A673 (cell line): ENCODE data around the gene FOSL1. TPM values are rescaled to one million over a fixed set of nuclear protein-coding genes. Genes with fewer than 3 reads are reported as not detected.

ENCODE experiments used
- BruUV-seq: library from RNA; stranded (reverse); fragments of 400-500 nt; replicated peaks from 2 replicates; lab custom pipeline; 2021; lab: Mats Ljungman, UMichigan
- CTCF ChIA-PET: fragments of 300-600 bp; sonication (Branson Sonifier 250); formaldehyde crosslinking; loops from one replicate; lab custom pipeline; 2022; ENCODE audit warnings: antibody characterized with exemption; lab: Charles Lee
- POLR2A ChIA-PET: fragments of 300-600 bp; sonication (Branson Sonifier 250); formaldehyde crosslinking; loops from one replicate; lab custom pipeline; 2022; ENCODE audit warnings: antibody characterized with exemption; ENCODE audit not compliant: low non-redundant PET; lab: Charles Lee
- DNase-seq: peaks from one replicate; pipeline ENCODE4 v3.0.0-alpha.2; 2015; ENCODE audit warnings: low spot score
- H3K27ac ChIP-seq: fragments of 200-600 bp; sonication (generic); 2 replicates; pipeline ENCODE4 v1.5.1; 2016; ENCODE audit warnings: mixed run types, low read depth, mild to moderate bottlenecking, mixed read lengths, antibody characterized with exemption, low read length; ENCODE audit not compliant: poor library complexity, severe bottlenecking
- H3K27me3 ChIP-seq: fragments of 200-600 bp; sonication (generic); replicated peaks from 2 replicates; pipeline ENCODE4 v1.6.1; 2017; ENCODE audit warnings: mixed run types, low read depth, mild to moderate bottlenecking, mixed read lengths, antibody characterized with exemption, low read length; ENCODE audit not compliant: insufficient read depth, poor library complexity
- H3K36me3 ChIP-seq: fragments of 200-600 bp; sonication (generic); 2 replicates; pipeline ENCODE4 v1.6.1; 2016; ENCODE audit warnings: mixed run types, mild to moderate bottlenecking, mixed read lengths, antibody characterized with exemption, low read length; ENCODE audit not compliant: insufficient read depth, poor library complexity, severe bottlenecking
- H3K4me1 ChIP-seq: fragments of 200-600 bp; sonication (generic); 2 replicates; pipeline ENCODE4 v1.6.1; 2017; ENCODE audit warnings: mixed run types, mild to moderate bottlenecking, mixed read lengths, antibody characterized with exemption, low read length; ENCODE audit not compliant: insufficient read depth, poor library complexity, severe bottlenecking
- H3K4me3 ChIP-seq: fragments of 200-600 bp; sonication (generic); 2 replicates; pipeline ENCODE4 v1.5.1; 2016; ENCODE audit warnings: low read depth, mixed run types, mild to moderate bottlenecking, mixed read lengths, low read length; ENCODE audit not compliant: poor library complexity, severe bottlenecking
- H3K9me3 ChIP-seq: fragments of 200-600 bp; sonication (generic); 2 replicates; pipeline ENCODE4 v1.6.1; 2016; ENCODE audit warnings: mixed run types, low read depth, mild to moderate bottlenecking, mixed read lengths, antibody characterized with exemption, low read length; ENCODE audit not compliant: poor library complexity, severe bottlenecking
- CTCF ChIP-seq: fragments of 300-800, 200-600 bp; sonication (generic); conservative IDR thresholded peaks from 2 replicates; pipeline ENCODE4 v1.5.1; 2017; ENCODE audit warnings: low read depth, mild to moderate bottlenecking, antibody characterized with exemption, low read length, moderate library complexity, mixed read lengths
- EZH2 ChIP-seq: fragments of 200-600 bp; sonication (generic); IDR thresholded peaks from 2 replicates; pipeline ENCODE4 v1.6.1; 2017; ENCODE audit warnings: borderline replicate concordance, low read depth, mild to moderate bottlenecking, mixed read lengths, antibody characterized with exemption, low read length; ENCODE audit not compliant: poor library complexity, severe bottlenecking
- intact Hi-C: fragments of 100-400 bp; cut with micrococcal nuclease; formaldehyde crosslinking; loops from one replicate; pipeline ENCODE4 v1.10.0; 2022; ENCODE audit not compliant: unreplicated experiment
- total RNA-seq: library from RNA; stranded (reverse); gene quantifications from 2 replicates; pipeline ENCODE4 v1.2.3, GENCODE V29; 2021

Gene FOSL1
- total RNA-seq, 1 experiment from 2014 or later: 29.0 TPM

GRCh38 chr11:65857853-65858680 is 42.1 kb downstream of the FOSL1 start, which contains the start of gene CFL1:
Gene CFL1 (minus strand): TSS chr11:65858180. CDS start chr11:65858099, 81 bp downstream.
- Histone ChIP-seq H3K36me3 (peaks cover 50% of the 10 kb centered on the region), H3K27ac (peak within 1 kb of the TSS; percentile 99)
- CTCF ChIA-PET: interaction anchor here (0.6 to 2.4 kb wide), 3 partner anchors 13 to 77 kb away, joined by 3 to 14 read pairs (median 10); partner anchors contain the start of genes AP5B1 and FIBP

GRCh38 chr11:65857500-65857852 is 42.7 kb downstream of the FOSL1 start:
- peak overlapping the region; percentile 95 for H3K4me3 ChIP-seq
- TF ChIP-seq EZH2 (no peak), CTCF (no peak)
- H3K27ac ChIP-seq: peak overlapping the region; percentile 99
- no peaks in the 10 kb centered on the region for H3K9me3 ChIP-seq
- intact Hi-C loops: loop anchor here (5.0 kb wide), 1 partner anchor 1080 kb away; the partner anchor contains the start of gene SF1
- H3K27me3 ChIP-seq: no peaks in the 10 kb centered on the region
- no peak for DNase-seq
- POLR2A ChIA-PET: interaction anchor here (0.5 kb wide), 1 partner anchor 117 kb away, joined by 11 read pairs; no protein-coding TSS in a partner anchor
- CTCF ChIA-PET: interaction anchor here (0.6 to 1.0 kb wide), 2 partner anchors 77 to 147 kb away, joined by 3 to 4 read pairs; partner anchors contain the start of gene AP5B1
- H3K36me3 ChIP-seq: peaks cover 49% of the 10 kb centered on the region
- BruUV-seq: no TSS peak
- peaks cover 25% of the 10 kb centered on the region for H3K4me1 ChIP-seq

More at GRCh38 chr11:65857853-65858680, 42.1 kb downstream of the FOSL1 start, which contains the start of gene CFL1:
- TF ChIP-seq EZH2: no peak
- TF ChIP-seq CTCF: no peak
- H3K4me1 ChIP-seq: peaks cover 25% of the 10 kb centered on the region
- POLR2A ChIA-PET: interaction anchor here (0.5 to 0.7 kb wide), 4 partner anchors 117 to 445 kb away, joined by 3 to 18 read pairs (median 11); no protein-coding TSS in a partner anchor
- BruUV-seq: no TSS peak
- no peaks in the 10 kb centered on the region for H3K9me3 ChIP-seq
- H3K4me3 ChIP-seq: peak within 1 kb of the TSS; percentile 95
- DNase-seq: peak; percentile 100
- H3K27me3 ChIP-seq: no peaks in the 10 kb centered on the region
- intact Hi-C loops: loop anchor here (1.0 to 5.0 kb wide), 2 partner anchors 30 to 1081 kb away; partner anchors contain the start of genes FIBP and SF1

- CTCF ChIA-PET: interaction anchor here (0.6 to 1.0 kb wide), 2 partner anchors 76 to 146 kb away, joined by 3 to 4 read pairs; partner anchors contain the start of gene AP5B1
- Histone ChIP-seq H3K27ac (peak overlapping the region; percentile 99), H3K36me3 (peaks cover 49% of the 10 kb centered on the region), H3K27me3 (no peaks in the 10 kb centered on the region), H3K9me3 (no peaks in the 10 kb centered on the region), H3K4me3 (peak overlapping the region; percentile 95), H3K4me1 (peaks cover 21% of the 10 kb centered on the region)
- peak; percentile 90 for DNase-seq
- intact Hi-C loops: loop anchor here (5.0 kb wide), 1 partner anchor 1080 kb away; the partner anchor contains the start of gene SF1
- TF ChIP-seq CTCF (no peak), EZH2 (no peak)
- POLR2A ChIA-PET: no interaction called here
- no TSS peak for BruUV-seq
These were observed 43.3 kb downstream of the FOSL1 start for GRCh38 chr11:65856689-65857499.
